Measurements from ENCODE around the gene PAPSS2.

The PAPSS2 gene

GRCh38 chr10:87654212-87654611 lies 5.5 kb upstream of the PAPSS2 start:
- TF ChIP-seq CTCF (IDR thresholded peaks at IDR 0.05; ENCODE audit: low read depth, low read length): no peak

GRCh38 chr10:87656431-87657072 lies 3.1 kb upstream of the PAPSS2 start:
- peak; percentile 69 for TF ChIP-seq CTCF (IDR thresholded peaks at IDR 0.05; ENCODE audit: low read depth, low read length)
- no peak overlapping the region for H3K4me3 ChIP-seq (ENCODE audit: low read depth, low read length)
- no peaks in the 10 kb centered on the region for H3K27me3 ChIP-seq (ENCODE audit: insufficient read depth, low read depth, severe bottlenecking)
- no peaks in the 10 kb centered on the region for H3K36me3 ChIP-seq
- DNase-seq: no peak
- H3K9me3 ChIP-seq (ENCODE audit: severe bottlenecking): no peaks in the 10 kb centered on the region
- no peak overlapping the region for H3K27ac ChIP-seq

More at GRCh38 chr10:87654212-87654611, 5.5 kb upstream of the PAPSS2 start:
- Histone ChIP-seq H3K9me3 (ENCODE audit: severe bottlenecking) (no peaks in the 10 kb centered on the region), H3K36me3 (no peaks in the 10 kb centered on the region), H3K27ac (no peak overlapping the region), H3K4me3 (ENCODE audit: low read depth, low read length) (no peak overlapping the region), H3K27me3 (ENCODE audit: insufficient read depth, low read depth, severe bottlenecking) (no peaks in the 10 kb centered on the region)
- no peak for DNase-seq

GRCh38 chr10:87657371-87657770 lies 2.3 kb upstream of the PAPSS2 start:
- TF ChIP-seq CTCF (IDR thresholded peaks at IDR 0.05; ENCODE audit: low read depth, low read length): no peak
- Histone ChIP-seq H3K27ac (no peak overlapping the region), H3K4me3 (ENCODE audit: low read depth, low read length) (no peak overlapping the region)

GRCh38 chr10:87658321-87658795 lies 1.3 kb upstream of the PAPSS2 start:
- Histone ChIP-seq H3K27ac (no peak overlapping the region), H3K4me3 (ENCODE audit: low read depth, low read length) (no peak overlapping the region), H3K27me3 (ENCODE audit: insufficient read depth, low read depth, severe bottlenecking) (no peaks in the 10 kb centered on the region), H3K9me3 (ENCODE audit: severe bottlenecking) (no peaks in the 10 kb centered on the region), H3K36me3 (no peaks in the 10 kb centered on the region)
- no peak for TF ChIP-seq CTCF (IDR thresholded peaks at IDR 0.05; ENCODE audit: low read depth, low read length)
- DNase-seq: no peak

More at GRCh38 chr10:87657371-87657770, 2.3 kb upstream of the PAPSS2 start:
- no peak for DNase-seq
- H3K36me3 ChIP-seq: no peaks in the 10 kb centered on the region
- H3K27me3 ChIP-seq (ENCODE audit: insufficient read depth, low read depth, severe bottlenecking): no peaks in the 10 kb centered on the region
- no peaks in the 10 kb centered on the region for H3K9me3 ChIP-seq (ENCODE audit: severe bottlenecking)

- H3K27me3 ChIP-seq (ENCODE audit: insufficient read depth, low read depth, severe bottlenecking): no peaks in the 10 kb centered on the region
- H3K4me3 ChIP-seq (ENCODE audit: low read depth, low read length): peak overlapping the region; percentile 89
- H3K9me3 ChIP-seq (ENCODE audit: severe bottlenecking): no peaks in the 10 kb centered on the region
- no peak for DNase-seq
- no peak overlapping the region for H3K27ac ChIP-seq
- H3K36me3 ChIP-seq: no peaks in the 10 kb centered on the region
- TF ChIP-seq CTCF (IDR thresholded peaks at IDR 0.05; ENCODE audit: low read depth, low read length): no peak
These were observed 671 bp upstream of the PAPSS2 start for GRCh38 chr10:87658858-87659555.

Data from WERI-Rb-1 (cell line).